ENCODE results near the gene EFNA1. TPM values are rescaled to one million over a fixed set of nuclear protein-coding genes. Genes with fewer than 3 reads are reported as not detected.

Gene EFNA1
- total and polyA plus RNA-seq, 2 donors (not counting 3 experiments of a cell fraction or from before 2014, with no cell fraction given) = 107 to 289 TPM

GRCh38 chr1:155092641-155093040, 35.0 kb upstream of the EFNA1 start:
- DNase-seq (ENCODE audit: low read depth, low spot score) = no peak
- dilution Hi-C loops (cut with MboI; ENCODE audit: extremely low pct_ligation_motif_present, low sequenced_read_pairs) = no loop called here
- Histone ChIP-seq H2AFZ (ENCODE audit: low read depth, low read length) (no peak overlapping the region), H3K79me2 (ENCODE audit: control insufficient read depth, insufficient read depth, low read length) (no peaks in the 10 kb centered on the region), H3K9me1 (replicated peaks; ENCODE audit: control insufficient read depth, extremely low read depth, insufficient read depth, low read length) (no peaks in the 10 kb centered on the region), H3K4me1 (ENCODE audit: control insufficient read depth, extremely low read depth, insufficient read depth, low read length) (no peaks in the 10 kb centered on the region), H3K27me3 (ENCODE audit: control insufficient read depth in 2 of 2, insufficient read depth in 2 of 2, low read length in 2 of 2) (peaks cover 8 to 19% of the 10 kb centered on the region in 2 experiments), H3K9me3 (replicated peaks; ENCODE audit: control insufficient read depth, insufficient read depth, low read length) (no peaks in the 10 kb centered on the region), H3K36me3 (ENCODE audit: control insufficient read depth in 2 of 2, extremely low read depth in 1 of 2, insufficient read depth in 2 of 2, low read length in 2 of 2) (no peaks in the 10 kb centered on the region), H3K4me3 (replicated peaks in 1 of 3; ENCODE audit: insufficient read depth in 1 of 3, low read depth in 1 of 3, low read length in 3 of 3) (no peak overlapping the region), H3K9ac (replicated peaks; ENCODE audit: extremely low read depth, insufficient read depth, low read length) (no peak overlapping the region), H4K20me1 (replicated peaks; ENCODE audit: control insufficient read depth, extremely low read depth, insufficient read depth, low read length) (no peaks in the 10 kb centered on the region), H3K4me2 (ENCODE audit: insufficient read depth, low read length) (no peak overlapping the region), H3K27ac (ENCODE audit: insufficient read depth, low read depth, low read length) (no peak overlapping the region)
- CTCF ChIA-PET = interaction anchor here (2.0 to 13.7 kb wide), 3 partner anchors 34 to 77 kb away, joined by 10 to 673 read pairs (median 97); partner anchors contain the start of genes EFNA1 and KRTCAP2
- intact Hi-C loops (cut with micrococcal nuclease) = no loop called here
- POLR2A ChIA-PET = no interaction called here
- no peak for FAIRE-seq
- BruUV-seq (replicated peaks) = no TSS peak
- TF ChIP-seq MAX (IDR thresholded peaks at IDR 0.05; ENCODE audit: insufficient read depth, insufficient read length) = no peak
- no peak for TF ChIP-seq MYC (IDR thresholded peaks at IDR 0.05; ENCODE audit: low read depth, low read length)
- TF ChIP-seq JUN (IDR thresholded peaks at IDR 0.05; ENCODE audit: borderline replicate concordance, insufficient read depth, insufficient read length, low read depth) = no peak
- TF ChIP-seq EZH2 (IDR thresholded peaks at IDR 0.05; ENCODE audit: borderline replicate concordance, low read depth, low read length, severe bottlenecking) = no peak
- no peak for TF ChIP-seq FOS (IDR thresholded peaks at IDR 0.05; ENCODE audit: borderline replicate concordance, insufficient read depth, low read length)
- no peak for TF ChIP-seq CTCF (IDR thresholded peaks at IDR 0.05; ENCODE audit: extremely low read depth in 1 of 2, insufficient read depth in 1 of 2, low read depth in 1 of 2, low read length in 2 of 2)
- no peak for TF ChIP-seq GATA2 (IDR thresholded peaks at IDR 0.05; ENCODE audit: insufficient read depth, insufficient read length, low read depth, low read length)
- no peak for TF ChIP-seq POLR2AphosphoS5 (IDR thresholded peaks at IDR 0.05; ENCODE audit: insufficient read depth, low read depth, low read length)
- no peak for TF ChIP-seq POLR2A (IDR thresholded peaks at IDR 0.05; ENCODE audit: low read depth, low read length)
